Dendritic cell treated with granulocyte-macrophage colony-stimulating factor and Interleukin-4, amounts not matched to agents 40 ng/mL and 50 ng/mL, for 4 days (primary cell): ENCODE results near the gene UBA3.

ENCODE experiments used
- H3K27ac Mint-ChIP-seq: one replicate; pipeline ENCODE4 v1.8.0; 2022; ENCODE audit warnings: mild to moderate bottlenecking, mixed read lengths
- H3K27me3 Mint-ChIP-seq: one replicate; pipeline ENCODE4 v1.8.0; 2022; ENCODE audit warnings: mild to moderate bottlenecking, mixed read lengths
- H3K36me3 Mint-ChIP-seq: one replicate; pipeline ENCODE4 v1.8.0; 2022; ENCODE audit warnings: low read depth, mixed read lengths
- H3K4me1 Mint-ChIP-seq: one replicate; pipeline ENCODE4 v1.8.0; 2022; ENCODE audit warnings: low read depth, mixed read lengths
- H3K4me3 Mint-ChIP-seq: one replicate; pipeline ENCODE4 v1.8.0; 2022; ENCODE audit warnings: mild to moderate bottlenecking, moderate library complexity, mixed read lengths
- H3K9me3 Mint-ChIP-seq: one replicate; pipeline ENCODE4 v1.8.0; 2022; ENCODE audit warnings: mixed read lengths
- intact Hi-C: fragments of 100-400 bp; cut with micrococcal nuclease; formaldehyde crosslinking; loops from one replicate; pipeline ENCODE4 v1.15.0; 2022

The UBA3 gene

GRCh38 chr3:69032737-69033136 is 47.4 kb downstream of the UBA3 start:
- Mint-ChIP-seq H3K9me3 (no peaks in the 10 kb centered on the region), H3K27ac (peak overlapping the region; percentile 62), H3K4me1 (peaks cover 6% of the 10 kb centered on the region), H3K4me3 (no peak overlapping the region), H3K27me3 (no peaks in the 10 kb centered on the region), H3K36me3 (peaks cover 75% of the 10 kb centered on the region)
- intact Hi-C loops: loop anchor here (10.0 kb wide), 1 partner anchor 142 kb away; no protein-coding TSS in a partner anchor

GRCh38 chr3:69032142-69032541 is 48.0 kb downstream of the UBA3 start:
- Mint-ChIP-seq H3K4me3 (no peak overlapping the region), H3K36me3 (peaks cover 75% of the 10 kb centered on the region), H3K9me3 (no peaks in the 10 kb centered on the region), H3K27me3 (no peaks in the 10 kb centered on the region), H3K27ac (no peak overlapping the region), H3K4me1 (peaks cover 6% of the 10 kb centered on the region)
- intact Hi-C loops: loop anchor here (10.0 kb wide), 1 partner anchor 143 kb away; no protein-coding TSS in a partner anchor

- H3K9me3 Mint-ChIP-seq: no peaks in the 10 kb centered on the region
- peaks cover 6% of the 10 kb centered on the region for H3K4me1 Mint-ChIP-seq
- H3K36me3 Mint-ChIP-seq: peaks cover 74% of the 10 kb centered on the region
- no peak overlapping the region for H3K27ac Mint-ChIP-seq
- intact Hi-C loops: loop anchor here (10.0 kb wide), 1 partner anchor 143 kb away; no protein-coding TSS in a partner anchor
- no peaks in the 10 kb centered on the region for H3K27me3 Mint-ChIP-seq
- no peak overlapping the region for H3K4me3 Mint-ChIP-seq
Measured at GRCh38 chr3:69031635-69032034, 48.5 kb downstream of the UBA3 start.

- Mint-ChIP-seq H3K27me3 (no peaks in the 10 kb centered on the region), H3K4me3 (no peak overlapping the region), H3K36me3 (peaks cover 49% of the 10 kb centered on the region), H3K4me1 (no peaks in the 10 kb centered on the region), H3K9me3 (no peaks in the 10 kb centered on the region), H3K27ac (no peak overlapping the region)
- intact Hi-C loops: no loop called here
Measured at GRCh38 chr3:69020857-69021256, 59.3 kb downstream of the UBA3 start.

GRCh38 chr3:69020424-69020823 is 59.7 kb downstream of the UBA3 start:
- no peak overlapping the region for H3K4me3 Mint-ChIP-seq
- H3K4me1 Mint-ChIP-seq: no peaks in the 10 kb centered on the region
- H3K27me3 Mint-ChIP-seq: no peaks in the 10 kb centered on the region
- intact Hi-C loops: no loop called here
- H3K36me3 Mint-ChIP-seq: peaks cover 45% of the 10 kb centered on the region
- no peak overlapping the region for H3K27ac Mint-ChIP-seq
- no peaks in the 10 kb centered on the region for H3K9me3 Mint-ChIP-seq

- H3K27ac Mint-ChIP-seq: no peak overlapping the region
- H3K4me3 Mint-ChIP-seq: no peak overlapping the region
- H3K9me3 Mint-ChIP-seq: no peaks in the 10 kb centered on the region
- H3K36me3 Mint-ChIP-seq: peaks cover 35% of the 10 kb centered on the region
- intact Hi-C loops: no loop called here
- peaks cover 3% of the 10 kb centered on the region for H3K27me3 Mint-ChIP-seq
- peaks cover 17% of the 10 kb centered on the region for H3K4me1 Mint-ChIP-seq
Measured at GRCh38 chr3:69016901-69017300, 63.3 kb downstream of the UBA3 start.

- Mint-ChIP-seq H3K9me3 (no peaks in the 10 kb centered on the region), H3K27ac (no peak overlapping the region), H3K27me3 (peaks cover 3% of the 10 kb centered on the region), H3K36me3 (peaks cover 33% of the 10 kb centered on the region), H3K4me1 (peaks cover 18% of the 10 kb centered on the region), H3K4me3 (no peak overlapping the region)
- intact Hi-C loops: no loop called here
Measured at GRCh38 chr3:69016102-69016501, 64.1 kb downstream of the UBA3 start.

- Mint-ChIP-seq H3K4me3 (peak overlapping the region; percentile 88), H3K9me3 (no peaks in the 10 kb centered on the region), H3K27me3 (peaks cover 3% of the 10 kb centered on the region), H3K27ac (peak overlapping the region; percentile 88), H3K4me1 (peaks cover 23% of the 10 kb centered on the region), H3K36me3 (peaks cover 45% of the 10 kb centered on the region)
- intact Hi-C loops: no loop called here
Measured at GRCh38 chr3:69014022-69014580, 66.1 kb downstream of the UBA3 start.

GRCh38 chr3:69013253-69014021 is 66.7 kb downstream of the UBA3 start, which contains the start of gene EOGT:
EOGT (minus strand) TSS chr3:69013684; CDS start chr3:69009846, 3,838 bp downstream.
- H3K4me3 Mint-ChIP-seq: peak within 1 kb of the TSS; percentile 88
- H3K4me1 Mint-ChIP-seq: peaks cover 23% of the 10 kb centered on the region
- H3K27me3 Mint-ChIP-seq: peaks cover 3% of the 10 kb centered on the region
- H3K9me3 Mint-ChIP-seq: no peaks in the 10 kb centered on the region
- peaks cover 49% of the 10 kb centered on the region for H3K36me3 Mint-ChIP-seq
- intact Hi-C loops: no loop called here
- H3K27ac Mint-ChIP-seq: peak within 1 kb of the TSS; percentile 88

GRCh38 chr3:69012800-69013252 is 67.3 kb downstream of the UBA3 start:
- peak overlapping the region; percentile 88 for H3K4me3 Mint-ChIP-seq
- peaks cover 43% of the 10 kb centered on the region for H3K36me3 Mint-ChIP-seq
- intact Hi-C loops: no loop called here
- H3K27me3 Mint-ChIP-seq: peaks cover 3% of the 10 kb centered on the region
- H3K27ac Mint-ChIP-seq: peak overlapping the region; percentile 88
- peaks cover 23% of the 10 kb centered on the region for H3K4me1 Mint-ChIP-seq
- no peaks in the 10 kb centered on the region for H3K9me3 Mint-ChIP-seq

- Mint-ChIP-seq H3K4me1 (peaks cover 23% of the 10 kb centered on the region), H3K9me3 (no peaks in the 10 kb centered on the region), H3K4me3 (peak overlapping the region; percentile 88), H3K27me3 (peaks cover 3% of the 10 kb centered on the region), H3K36me3 (peaks cover 38% of the 10 kb centered on the region), H3K27ac (peak overlapping the region; percentile 88)
- intact Hi-C loops: no loop called here
Measured at GRCh38 chr3:69012100-69012799, 67.9 kb downstream of the UBA3 start.

GRCh38 chr3:69011096-69011730 is 69.0 kb downstream of the UBA3 start:
- H3K4me3 Mint-ChIP-seq: no peak overlapping the region
- peaks cover 3% of the 10 kb centered on the region for H3K27me3 Mint-ChIP-seq
- intact Hi-C loops: no loop called here
- no peak overlapping the region for H3K27ac Mint-ChIP-seq
- peaks cover 43% of the 10 kb centered on the region for H3K36me3 Mint-ChIP-seq
- no peaks in the 10 kb centered on the region for H3K9me3 Mint-ChIP-seq
- peaks cover 23% of the 10 kb centered on the region for H3K4me1 Mint-ChIP-seq

GRCh38 chr3:69009559-69010410 is 70.4 kb downstream of the UBA3 start:
- Mint-ChIP-seq H3K27me3 (no peaks in the 10 kb centered on the region), H3K27ac (no peak overlapping the region), H3K4me1 (peaks cover 17% of the 10 kb centered on the region), H3K36me3 (peaks cover 56% of the 10 kb centered on the region), H3K4me3 (no peak overlapping the region), H3K9me3 (no peaks in the 10 kb centered on the region)
- intact Hi-C loops: no loop called here
